Brain microvascular endothelial cell (primary cell): ENCODE data around the gene ANKRD24.
"Not testable (repeated sequence)": the region's sequence is repeated elsewhere in the genome, so short reads cannot be mapped to it uniquely, and the experiment has no call there.

Experiments
- DNase-seq: peaks from one replicate; pipeline ENCODE4 v3.0.0-alpha.2; 2020
- H3K27ac ChIP-seq: fragments of 250-450 bp; sonication (Bioruptor Pico); 2 replicates; pipeline ENCODE4 v1.5.1; 2020; ENCODE audit warnings: mild to moderate bottlenecking, moderate library complexity
- H3K27me3 ChIP-seq: fragments of 250-450 bp; sonication (Bioruptor Pico); replicated peaks from 2 replicates; pipeline ENCODE4 v1.5.1; 2020; ENCODE audit warnings: mild to moderate bottlenecking
- H3K36me3 ChIP-seq: fragments of 250-450 bp; sonication (Bioruptor Pico); replicated peaks from 2 replicates; pipeline ENCODE4 v1.5.1; 2020; ENCODE audit warnings: mild to moderate bottlenecking
- H3K4me3 ChIP-seq: 2 replicates; pipeline ENCODE4 v1.5.1; 2011; ENCODE audit warnings: low read depth, mild to moderate bottlenecking, control low read depth, low read length, moderate library complexity
- in situ Hi-C: cut with HindIII; loops from 2 replicates; pipeline ENCODE4 v1.10.0; 2017; ENCODE audit warnings: low sequenced_read_pairs, low pct_ligation_motif_present
- TF ChIP-seq, protein P1 (sequence below): IDR thresholded peaks from 2 replicates; pipeline ENCODE4 v1.5.1; 2011; ENCODE audit warnings: low read depth, mild to moderate bottlenecking, moderate library complexity, low read length, control low read depth, inconsistent platforms; ENCODE audit errors: missing control alignments

ANKRD24 gene

GRCh38 chr19:4184718-4185352, 2.3 kb downstream of the ANKRD24 start:
- TF ChIP-seq, protein P1, sequence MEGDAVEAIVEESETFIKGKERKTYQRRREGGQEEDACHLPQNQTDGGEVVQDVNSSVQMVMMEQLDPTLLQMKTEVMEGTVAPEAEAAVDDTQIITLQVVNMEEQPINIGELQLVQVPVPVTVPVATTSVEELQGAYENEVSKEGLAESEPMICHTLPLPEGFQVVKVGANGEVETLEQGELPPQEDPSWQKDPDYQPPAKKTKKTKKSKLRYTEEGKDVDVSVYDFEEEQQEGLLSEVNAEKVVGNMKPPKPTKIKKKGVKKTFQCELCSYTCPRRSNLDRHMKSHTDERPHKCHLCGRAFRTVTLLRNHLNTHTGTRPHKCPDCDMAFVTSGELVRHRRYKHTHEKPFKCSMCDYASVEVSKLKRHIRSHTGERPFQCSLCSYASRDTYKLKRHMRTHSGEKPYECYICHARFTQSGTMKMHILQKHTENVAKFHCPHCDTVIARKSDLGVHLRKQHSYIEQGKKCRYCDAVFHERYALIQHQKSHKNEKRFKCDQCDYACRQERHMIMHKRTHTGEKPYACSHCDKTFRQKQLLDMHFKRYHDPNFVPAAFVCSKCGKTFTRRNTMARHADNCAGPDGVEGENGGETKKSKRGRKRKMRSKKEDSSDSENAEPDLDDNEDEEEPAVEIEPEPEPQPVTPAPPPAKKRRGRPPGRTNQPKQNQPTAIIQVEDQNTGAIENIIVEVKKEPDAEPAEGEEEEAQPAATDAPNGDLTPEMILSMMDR, result no peak
- H3K27me3 ChIP-seq, result no peaks in the 10 kb centered on the region
- no peak overlapping the region for H3K4me3 ChIP-seq
- H3K27ac ChIP-seq, result no peak overlapping the region
- DNase-seq, result no peak
- H3K36me3 ChIP-seq, result peaks cover 6% of the 10 kb centered on the region
- in situ Hi-C loops, result no loop called here

GRCh38 chr19:4185413-4186086, 3.1 kb downstream of the ANKRD24 start:
- TF ChIP-seq, protein P1, result no peak
- in situ Hi-C loops, result no loop called here
- H3K27me3 ChIP-seq, result no peaks in the 10 kb centered on the region
- H3K4me3 ChIP-seq, result no peak overlapping the region
- H3K36me3 ChIP-seq, result peaks cover under 1% of the 10 kb centered on the region
- no peak for DNase-seq
- no peak overlapping the region for H3K27ac ChIP-seq

- peak; percentile 60 for DNase-seq
- TF ChIP-seq, protein P1, result peak; percentile 94
- in situ Hi-C loops, result no loop called here
- Histone ChIP-seq H3K27me3 (no peaks in the 10 kb centered on the region), H3K4me3 (no peak overlapping the region), H3K36me3 (no peaks in the 10 kb centered on the region), H3K27ac (no peak overlapping the region)
These were observed 3.9 kb downstream of the ANKRD24 start for GRCh38 chr19:4186087-4186993.

DNA sequence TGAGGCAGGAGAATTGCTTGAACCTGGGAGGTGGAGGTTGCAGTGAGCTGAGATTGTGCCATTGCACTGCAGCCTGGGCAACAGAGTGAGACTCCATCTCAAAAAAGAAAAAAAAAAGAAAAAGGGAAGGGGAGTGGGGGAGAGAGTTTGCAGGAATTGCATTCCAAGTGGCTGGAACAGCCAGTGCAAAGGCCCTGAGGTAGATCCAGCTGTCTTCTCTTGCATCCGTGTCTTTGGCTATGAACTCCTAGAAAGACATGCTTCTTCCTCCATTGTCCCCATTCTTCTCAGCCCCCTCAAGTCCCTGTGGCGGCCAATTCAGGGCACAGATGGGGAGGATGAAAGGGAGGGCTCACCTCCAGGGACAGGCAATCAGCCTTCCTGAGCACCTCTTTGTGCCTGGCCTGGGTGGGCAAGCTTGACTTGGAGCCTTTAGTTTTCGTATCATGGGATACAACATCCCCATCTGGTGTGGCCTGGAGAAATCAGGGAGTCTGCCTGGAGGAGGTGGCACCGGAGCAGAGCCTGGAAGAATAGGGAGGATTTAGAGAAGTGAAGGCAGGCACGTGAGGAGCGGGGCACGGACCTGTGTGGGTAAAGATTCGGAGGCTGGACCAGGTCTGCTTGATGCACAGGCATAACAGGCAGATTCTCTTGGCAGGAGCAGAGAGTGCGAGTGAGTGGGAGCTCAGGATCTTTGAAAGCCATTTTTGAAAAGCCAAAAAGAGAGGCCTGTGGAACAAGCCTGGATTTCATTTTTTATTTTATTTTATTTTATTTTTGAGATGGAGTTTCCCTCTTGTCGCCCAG, 5.0 kb downstream of the ANKRD24 start:
- DNase-seq, result no peak
- TF ChIP-seq, protein P1, result no peak
- Histone ChIP-seq H3K27me3 (no peaks in the 10 kb centered on the region), H3K36me3 (no peaks in the 10 kb centered on the region), H3K4me3 (no peak overlapping the region), H3K27ac (no peak overlapping the region)
- in situ Hi-C loops, result no loop called here

DNA sequence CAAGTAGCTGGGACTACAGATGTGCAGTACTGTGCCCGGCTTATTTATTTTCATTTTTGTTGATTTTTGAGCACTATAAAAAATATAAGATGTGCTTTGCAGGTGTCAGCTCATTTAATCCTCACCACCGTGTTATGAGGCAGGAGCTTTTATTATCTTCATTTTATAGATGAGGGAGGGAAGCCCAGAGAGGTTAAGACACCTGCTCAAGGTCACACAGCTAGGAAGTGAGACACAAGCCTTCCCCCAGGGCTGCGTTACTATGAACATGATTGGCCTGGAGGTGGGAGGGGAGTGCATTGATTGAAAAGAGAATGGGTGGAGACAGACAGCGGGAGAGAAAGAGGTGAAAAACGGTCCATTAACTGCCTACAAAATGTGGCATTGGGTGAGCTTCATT, 7.2 kb downstream of the ANKRD24 start:
- Histone ChIP-seq H3K27me3 (peaks cover 5% of the 10 kb centered on the region), H3K36me3 (no peaks in the 10 kb centered on the region), H3K27ac (no peak overlapping the region), H3K4me3 (no peak overlapping the region)
- in situ Hi-C loops, result no loop called here
- TF ChIP-seq, protein P1, result no peak
- no peak for DNase-seq

DNA sequence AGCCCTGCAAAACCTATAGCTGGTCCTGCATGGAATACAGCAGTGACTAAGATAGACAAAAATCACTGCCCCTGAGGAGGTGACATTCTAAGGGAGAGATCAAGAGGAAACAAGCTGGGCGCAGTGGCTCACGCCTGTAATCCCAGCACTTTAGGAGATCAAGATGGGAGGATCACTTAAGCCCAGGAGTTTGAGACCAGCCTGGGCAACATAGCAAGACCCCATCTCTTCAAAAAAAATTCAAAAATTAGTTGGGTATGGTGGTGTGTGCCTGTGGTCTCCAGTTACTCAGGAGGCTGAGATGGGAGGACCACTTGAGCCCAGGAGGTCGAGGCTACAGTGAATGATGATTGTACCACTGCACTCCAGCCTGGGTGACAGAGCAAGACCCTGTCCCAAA, 10.0 kb downstream of the ANKRD24 start:
- in situ Hi-C loops, H3K4me3 ChIP-seq, H3K27ac ChIP-seq, H3K36me3 ChIP-seq, DNase-seq, H3K27me3 ChIP-seq: not testable (repeated sequence)
